ENCODE measurements around the gene PRDM15. TPM values are rescaled to one million over a fixed set of nuclear protein-coding genes. Genes with fewer than 3 reads are reported as not detected.

Gene PRDM15
- polyA plus RNA-seq, 3 donors: 0.19 to 19.0 (median 0.74) TPM

- intact Hi-C loops (cut with micrococcal nuclease): no loop called here
Observed at GRCh38 chr21:41867313-41867712, 11.8 kb downstream of the PRDM15 start.

GRCh38 chr21:41866274-41866809 is 12.8 kb downstream of the PRDM15 start:
- Mint-ChIP-seq H3K4me3 (no peak overlapping the region), H3K27me3 (ENCODE audit: low read depth in 3 of 3) (peaks cover 0 to 3% (median 0%) of the 10 kb centered on the region in 3 donors), H3K9me3 (no peaks in the 10 kb centered on the region), H3K36me3 (peaks cover 2 to 3% of the 10 kb centered on the region in 2 donors), H3K4me1 (peaks cover 10% of the 10 kb centered on the region), H3K27ac (no peak overlapping the region)
- Histone ChIP-seq H3K4me3 (replicated peaks in 1 of 3; ENCODE audit: low read depth in 2 of 3, low read length in 3 of 3) (no peak overlapping the region), H3K9me3 (replicated peaks in 1 of 2; ENCODE audit: control insufficient read depth in 1 of 2, insufficient read depth in 1 of 2, low read length in 2 of 2) (no peaks in the 10 kb centered on the region), H2AFZ (ENCODE audit: insufficient read depth, low read depth, low read length, poor library complexity, severe bottlenecking) (no peak overlapping the region), H3K79me2 (ENCODE audit: insufficient read depth, low read length) (no peaks in the 10 kb centered on the region), H3K27ac (ENCODE audit: low read depth in 1 of 2, low read length in 2 of 2) (no peak overlapping the region), H3K27me3 (ENCODE audit: control insufficient read depth in 2 of 2, insufficient read depth in 2 of 2, low read length in 2 of 2) (no peaks in the 10 kb centered on the region), H3K4me2 (replicated peaks; ENCODE audit: extremely low read depth, low read length, poor library complexity, severe bottlenecking) (no peak overlapping the region), H4K20me1 (ENCODE audit: insufficient read depth, low read length) (peaks cover 17% of the 10 kb centered on the region), H3K4me1 (ENCODE audit: control insufficient read depth in 1 of 2, insufficient read depth in 2 of 2, low read length in 2 of 2) (no peaks in the 10 kb centered on the region), H3K36me3 (replicated peaks in 1 of 2; ENCODE audit: control insufficient read depth in 1 of 2, insufficient read depth in 2 of 2, low read length in 2 of 2) (no peaks in the 10 kb centered on the region), H3K9ac (ENCODE audit: insufficient read depth, low read length, poor library complexity, severe bottlenecking) (no peak overlapping the region)
- intact Hi-C loops (cut with micrococcal nuclease): no loop called here
- WGBS (ENCODE audit: insufficient coverage): 89% methylated on average over 6 of the region's 11 CpGs
- TF ChIP-seq CTCF (IDR thresholded peaks at IDR 0.05): no peak
- no peak for DNase-seq

More at GRCh38 chr21:41867313-41867712, 11.8 kb downstream of the PRDM15 start:
- H3K36me3 ChIP-seq (replicated peaks in 1 of 2; ENCODE audit: control insufficient read depth in 1 of 2, insufficient read depth in 2 of 2, low read length in 2 of 2): no peaks in the 10 kb centered on the region
- H3K4me3 Mint-ChIP-seq: no peak overlapping the region
- no peak overlapping the region for H3K4me2 ChIP-seq (replicated peaks; ENCODE audit: extremely low read depth, low read length, poor library complexity, severe bottlenecking)
- DNase-seq: no peak
- no peak overlapping the region for H3K9ac ChIP-seq (ENCODE audit: insufficient read depth, low read length, poor library complexity, severe bottlenecking)
- peaks cover 10% of the 10 kb centered on the region for H3K4me1 Mint-ChIP-seq
- peaks cover 11% of the 10 kb centered on the region for H4K20me1 ChIP-seq (ENCODE audit: insufficient read depth, low read length)
- no peak overlapping the region for H2AFZ ChIP-seq (ENCODE audit: insufficient read depth, low read depth, low read length, poor library complexity, severe bottlenecking)
- no peaks in the 10 kb centered on the region for H3K27me3 Mint-ChIP-seq (ENCODE audit: low read depth in 3 of 3)
- H3K9me3 ChIP-seq (replicated peaks in 1 of 2; ENCODE audit: control insufficient read depth in 1 of 2, insufficient read depth in 1 of 2, low read length in 2 of 2): no peaks in the 10 kb centered on the region
- H3K27me3 ChIP-seq (ENCODE audit: control insufficient read depth in 2 of 2, insufficient read depth in 2 of 2, low read length in 2 of 2): no peaks in the 10 kb centered on the region
- no peak for TF ChIP-seq CTCF (IDR thresholded peaks at IDR 0.05)
- H3K79me2 ChIP-seq (ENCODE audit: insufficient read depth, low read length): no peaks in the 10 kb centered on the region
- H3K4me1 ChIP-seq (ENCODE audit: control insufficient read depth in 1 of 2, insufficient read depth in 2 of 2, low read length in 2 of 2): no peaks in the 10 kb centered on the region
- H3K27ac ChIP-seq (ENCODE audit: low read depth in 1 of 2, low read length in 2 of 2): no peak overlapping the region
- H3K36me3 Mint-ChIP-seq: peaks cover 2 to 6% of the 10 kb centered on the region in 2 donors
- H3K27ac Mint-ChIP-seq: no peak overlapping the region
- H3K4me3 ChIP-seq (replicated peaks in 1 of 3; ENCODE audit: low read depth in 2 of 3, low read length in 3 of 3): no peak overlapping the region
- WGBS (ENCODE audit: insufficient coverage): 91% methylated on average over 8 of the region's 8 CpGs
- H3K9me3 Mint-ChIP-seq: no peaks in the 10 kb centered on the region
